GM23338 (cell line): ENCODE results near the gene ABL2. TPM values are rescaled to one million over a fixed set of nuclear protein-coding genes. Genes with fewer than 3 reads are reported as not detected.

ENCODE experiments used
- ATAC-seq: fragments of 200-7000 bp; cut with Tn5 transposase; 3 replicates; pipeline ENCODE4 v1.9.1; 2020
- DNase-seq: peaks from one replicate; pipeline ENCODE4 v3.0.0-alpha.2; 2015; ENCODE audit warnings: low spot score
- H2AFZ ChIP-seq: fragments of 200-600 bp; sonication (generic); 2 replicates; pipeline ENCODE4 v1.8.0; 2016; ENCODE audit warnings: antibody characterized with exemption, mild to moderate bottlenecking, moderate library complexity
- H3F3A ChIP-seq: fragments of 200-600 bp; sonication (generic); replicated peaks from 2 replicates; pipeline ENCODE4 v1.8.0; 2017; ENCODE audit warnings: antibody characterized with exemption, mixed run types, low read depth
- H3K27ac ChIP-seq: fragments of 200-600 bp; sonication (generic); 2 replicates; pipeline ENCODE4 v1.6.1; 2016; ENCODE audit warnings: low read depth
- H3K27me3 ChIP-seq: fragments of 200-600 bp; sonication (generic); 2 replicates; pipeline ENCODE4 v1.8.0; 2016; ENCODE audit warnings: mild to moderate bottlenecking, mixed run types, moderate library complexity; ENCODE audit not compliant: insufficient read depth
- H3K36me3 ChIP-seq: fragments of 200-600 bp; sonication (generic); 2 replicates; pipeline ENCODE4 v1.8.0; 2016; ENCODE audit warnings: mild to moderate bottlenecking; ENCODE audit not compliant: insufficient read depth
- H3K4me1 ChIP-seq: fragments of 200-600 bp; sonication (generic); 2 replicates; pipeline ENCODE4 v1.8.0; 2016; ENCODE audit warnings: mild to moderate bottlenecking, moderate library complexity; ENCODE audit not compliant: insufficient read depth
- H3K4me2 ChIP-seq: fragments of 200-600 bp; sonication (generic); 2 replicates; pipeline ENCODE4 v1.7.1; 2017; ENCODE audit warnings: mixed run types
- H3K4me3 ChIP-seq: fragments of 200-600 bp; sonication (generic); 2 replicates; pipeline ENCODE4 v1.6.1; 2016; ENCODE audit warnings: mixed run types
- H3K79me2 ChIP-seq: fragments of 200-600 bp; sonication (generic); replicated peaks from 2 replicates; pipeline ENCODE4 v1.8.0; 2017; ENCODE audit warnings: mild to moderate bottlenecking; ENCODE audit not compliant: insufficient read depth
- H3K9me2 ChIP-seq: fragments of 200-600 bp; sonication (generic); 2 replicates; pipeline ENCODE4 v1.8.0; 2017; ENCODE audit not compliant: insufficient read depth
- H4K20me1 ChIP-seq: fragments of 200-600 bp; sonication (generic); replicated peaks from 2 replicates; pipeline ENCODE4 v1.8.0; 2017; ENCODE audit warnings: mild to moderate bottlenecking; ENCODE audit not compliant: insufficient read depth
- H3K27ac Mint-ChIP-seq: 2 replicates; pipeline ENCODE4 v1.8.0; 2020; ENCODE audit warnings: inconsistent platforms, mild to moderate bottlenecking, moderate library complexity, mixed read lengths
- H3K27me3 Mint-ChIP-seq: 3 replicates; pipeline ENCODE4 v1.8.0; 2022; ENCODE audit warnings: low read depth, mild to moderate bottlenecking, moderate library complexity, mixed read lengths, inconsistent platforms; ENCODE audit not compliant: insufficient read depth, poor library complexity
- H3K36me3 Mint-ChIP-seq: 3 replicates; pipeline ENCODE4 v1.8.0; 2021; ENCODE audit warnings: low read depth, mild to moderate bottlenecking, inconsistent platforms, moderate library complexity, mixed read lengths
- H3K4me1 Mint-ChIP-seq: 3 replicates; pipeline ENCODE4 v1.8.0; 2020; ENCODE audit warnings: mild to moderate bottlenecking, inconsistent platforms, mixed read lengths
- H3K4me3 Mint-ChIP-seq: 3 replicates; pipeline ENCODE4 v1.8.0; 2021; ENCODE audit warnings: moderate library complexity, mild to moderate bottlenecking, inconsistent platforms, mixed read lengths
- H3K9me3 Mint-ChIP-seq: 3 replicates; pipeline ENCODE4 v1.8.0; 2020; ENCODE audit warnings: moderate library complexity, mild to moderate bottlenecking, inconsistent platforms, mixed read lengths
- EZH2 ChIP-seq: fragments of 200-600 bp; sonication (generic); IDR thresholded peaks from one replicate; pipeline ENCODE4 v1.8.0; 2017; ENCODE audit warnings: antibody characterized with exemption, mild to moderate bottlenecking, low read depth; ENCODE audit not compliant: unreplicated experiment
- EZH2phosphoT487 ChIP-seq: fragments of 200-600 bp; sonication (generic); IDR thresholded peaks from one replicate; pipeline ENCODE4 v1.8.1; 2018; ENCODE audit warnings: antibody characterized with exemption; ENCODE audit not compliant: unreplicated experiment
- JUNB ChIP-seq: IDR thresholded peaks from one replicate; pipeline ENCODE4 v1.6.1; 2016; ENCODE audit warnings: antibody characterized with exemption; ENCODE audit not compliant: unreplicated experiment
- NANOG ChIP-seq: IDR thresholded peaks from 2 replicates; pipeline ENCODE4 v1.6.1; 2016; ENCODE audit warnings: antibody characterized with exemption, borderline replicate concordance
- POLR2AphosphoS5 ChIP-seq: IDR thresholded peaks from 2 replicates; pipeline ENCODE4 v1.6.1; 2016; ENCODE audit warnings: antibody characterized with exemption, low read depth
- STAT1 ChIP-seq: IDR thresholded peaks from one replicate; pipeline ENCODE4 v1.6.1; 2016; ENCODE audit warnings: antibody characterized with exemption; ENCODE audit not compliant: unreplicated experiment
- ZNF114 ChIP-seq: fragments of 250-450 bp; sonication (Bioruptor Pico); IDR thresholded peaks from 2 replicates; pipeline ENCODE4 v1.5.0; 2020; ENCODE audit warnings: mild to moderate bottlenecking, moderate library complexity
- polyA plus RNA-seq: library from polyadenylated mRNA; unstranded; fragments of >200 nt; fragmentation: Nextera tagmentation; extraction: Ambion mirVana; gene quantifications from 2 replicates; pipeline ENCODE4 v1.2.1, GENCODE V29; 2016
- total RNA-seq: library from RNA; depleted of rRNA; stranded (reverse); fragments of >200 nt; shearing (Covaris generic); gene quantifications from 2 replicates; pipeline ENCODE4 v1.2.3, GENCODE V29; 2014
- TF ChIP-seq, protein P1 (sequence below): IDR thresholded peaks from one replicate; pipeline ENCODE4 v1.6.1; 2018; ENCODE audit warnings: antibody characterized with exemption; ENCODE audit not compliant: unreplicated experiment
- TF ChIP-seq, protein P2 (sequence below): IDR thresholded peaks from 2 replicates; pipeline ENCODE4 v1.6.1; 2016; ENCODE audit warnings: antibody characterized with exemption

Gene ABL2
- total and polyA plus RNA-seq, 2 experiments from 2014 or later, result 5.8 to 22.7 TPM

DNA sequence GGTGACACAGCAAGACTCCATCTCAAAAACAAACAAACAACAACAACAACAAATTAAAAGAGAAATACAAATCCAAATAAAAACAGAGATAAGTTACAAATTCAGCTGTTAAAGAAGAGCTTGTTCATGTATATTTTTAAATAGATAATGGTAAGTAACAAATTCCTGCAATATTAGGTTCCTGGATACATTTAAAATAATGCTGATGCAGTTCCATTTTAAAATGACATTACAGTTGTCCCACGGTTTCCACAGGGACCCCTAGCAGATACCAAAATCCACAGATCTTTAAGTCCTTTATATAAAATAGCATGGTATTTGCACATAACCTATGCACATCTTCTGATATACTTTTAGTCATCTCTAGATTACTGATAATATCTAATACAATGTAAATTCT, 61.5 kb downstream of the ABL2 start:
- Histone ChIP-seq H4K20me1 (peaks cover 6% of the 10 kb centered on the region), H3K9me2 (no peaks in the 10 kb centered on the region), H3K4me3 (no peak overlapping the region), H3K79me2 (peaks cover 64% of the 10 kb centered on the region), H3K36me3 (no peaks in the 10 kb centered on the region), H3K4me1 (peaks cover 6% of the 10 kb centered on the region), H3F3A (no peaks in the 10 kb centered on the region), H3K27ac (no peak overlapping the region), H3K27me3 (no peaks in the 10 kb centered on the region), H2AFZ (no peak overlapping the region), H3K4me2 (no peak overlapping the region)
- H3K36me3 Mint-ChIP-seq, result no peaks in the 10 kb centered on the region
- H3K27ac Mint-ChIP-seq, result no peak overlapping the region
- H3K4me1 Mint-ChIP-seq, result peaks cover 26% of the 10 kb centered on the region
- no peak for DNase-seq
- ATAC-seq, result no peak
- no peaks in the 10 kb centered on the region for H3K27me3 Mint-ChIP-seq
- no peak overlapping the region for H3K4me3 Mint-ChIP-seq
- TF ChIP-seq EZH2phosphoT487, result no peak
- TF ChIP-seq, protein P1, sequence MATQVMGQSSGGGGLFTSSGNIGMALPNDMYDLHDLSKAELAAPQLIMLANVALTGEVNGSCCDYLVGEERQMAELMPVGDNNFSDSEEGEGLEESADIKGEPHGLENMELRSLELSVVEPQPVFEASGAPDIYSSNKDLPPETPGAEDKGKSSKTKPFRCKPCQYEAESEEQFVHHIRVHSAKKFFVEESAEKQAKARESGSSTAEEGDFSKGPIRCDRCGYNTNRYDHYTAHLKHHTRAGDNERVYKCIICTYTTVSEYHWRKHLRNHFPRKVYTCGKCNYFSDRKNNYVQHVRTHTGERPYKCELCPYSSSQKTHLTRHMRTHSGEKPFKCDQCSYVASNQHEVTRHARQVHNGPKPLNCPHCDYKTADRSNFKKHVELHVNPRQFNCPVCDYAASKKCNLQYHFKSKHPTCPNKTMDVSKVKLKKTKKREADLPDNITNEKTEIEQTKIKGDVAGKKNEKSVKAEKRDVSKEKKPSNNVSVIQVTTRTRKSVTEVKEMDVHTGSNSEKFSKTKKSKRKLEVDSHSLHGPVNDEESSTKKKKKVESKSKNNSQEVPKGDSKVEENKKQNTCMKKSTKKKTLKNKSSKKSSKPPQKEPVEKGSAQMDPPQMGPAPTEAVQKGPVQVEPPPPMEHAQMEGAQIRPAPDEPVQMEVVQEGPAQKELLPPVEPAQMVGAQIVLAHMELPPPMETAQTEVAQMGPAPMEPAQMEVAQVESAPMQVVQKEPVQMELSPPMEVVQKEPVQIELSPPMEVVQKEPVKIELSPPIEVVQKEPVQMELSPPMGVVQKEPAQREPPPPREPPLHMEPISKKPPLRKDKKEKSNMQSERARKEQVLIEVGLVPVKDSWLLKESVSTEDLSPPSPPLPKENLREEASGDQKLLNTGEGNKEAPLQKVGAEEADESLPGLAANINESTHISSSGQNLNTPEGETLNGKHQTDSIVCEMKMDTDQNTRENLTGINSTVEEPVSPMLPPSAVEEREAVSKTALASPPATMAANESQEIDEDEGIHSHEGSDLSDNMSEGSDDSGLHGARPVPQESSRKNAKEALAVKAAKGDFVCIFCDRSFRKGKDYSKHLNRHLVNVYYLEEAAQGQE, result no peak
- TF ChIP-seq, protein P2, sequence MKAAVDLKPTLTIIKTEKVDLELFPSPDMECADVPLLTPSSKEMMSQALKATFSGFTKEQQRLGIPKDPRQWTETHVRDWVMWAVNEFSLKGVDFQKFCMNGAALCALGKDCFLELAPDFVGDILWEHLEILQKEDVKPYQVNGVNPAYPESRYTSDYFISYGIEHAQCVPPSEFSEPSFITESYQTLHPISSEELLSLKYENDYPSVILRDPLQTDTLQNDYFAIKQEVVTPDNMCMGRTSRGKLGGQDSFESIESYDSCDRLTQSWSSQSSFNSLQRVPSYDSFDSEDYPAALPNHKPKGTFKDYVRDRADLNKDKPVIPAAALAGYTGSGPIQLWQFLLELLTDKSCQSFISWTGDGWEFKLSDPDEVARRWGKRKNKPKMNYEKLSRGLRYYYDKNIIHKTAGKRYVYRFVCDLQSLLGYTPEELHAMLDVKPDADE, result no peak
- no peak for TF ChIP-seq STAT1
- TF ChIP-seq JUNB, result no peak
- no peak for TF ChIP-seq EZH2
- no peaks in the 10 kb centered on the region for H3K9me3 Mint-ChIP-seq

DNA sequence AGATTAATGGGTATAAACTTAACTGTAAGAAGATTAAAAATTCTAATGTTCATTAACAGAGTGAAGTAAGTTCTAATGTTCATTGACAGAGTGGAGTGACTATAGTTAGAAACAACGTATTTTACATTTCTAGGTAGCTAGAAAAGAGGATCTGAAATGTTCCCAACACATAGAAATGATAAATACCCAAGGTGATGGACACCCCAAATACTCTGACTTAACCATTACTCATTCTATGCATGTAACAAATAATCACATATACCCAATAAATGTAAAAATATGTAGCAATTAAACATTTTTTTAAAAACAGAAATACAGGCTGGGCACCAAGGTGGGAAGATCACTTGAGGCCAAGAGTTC, 62.1 kb downstream of the ABL2 start:
- no peak overlapping the region for H2AFZ ChIP-seq
- no peak for DNase-seq
- Mint-ChIP-seq H3K36me3 (no peaks in the 10 kb centered on the region), H3K4me3 (no peak overlapping the region), H3K27me3 (no peaks in the 10 kb centered on the region), H3K27ac (no peak overlapping the region), H3K9me3 (no peaks in the 10 kb centered on the region), H3K4me1 (peaks cover 30% of the 10 kb centered on the region)
- no peak for ATAC-seq
- H3K36me3 ChIP-seq, result no peaks in the 10 kb centered on the region
- H3K27ac ChIP-seq, result no peak overlapping the region
- H3K4me3 ChIP-seq, result no peak overlapping the region
- H3K9me2 ChIP-seq, result no peaks in the 10 kb centered on the region
- H3K79me2 ChIP-seq, result peaks cover 63% of the 10 kb centered on the region
- no peaks in the 10 kb centered on the region for H3F3A ChIP-seq
- no peaks in the 10 kb centered on the region for H3K27me3 ChIP-seq
- H3K4me2 ChIP-seq, result no peak overlapping the region
- H3K4me1 ChIP-seq, result peaks cover 6% of the 10 kb centered on the region
- H4K20me1 ChIP-seq, result peaks cover 6% of the 10 kb centered on the region
- TF ChIP-seq JUNB, result no peak
- TF ChIP-seq POLR2AphosphoS5, result no peak
- TF ChIP-seq STAT1, result no peak
- TF ChIP-seq NANOG, result no peak
- TF ChIP-seq ZNF114 (CRISPR knock-in tag), result no peak
